Stomach (tissue), 9 donors: ENCODE measurements around the gene FFAR4. TPM values are rescaled to one million over a fixed set of nuclear protein-coding genes. Genes with fewer than 3 reads are reported as not detected.
A peak's percentile ranks its signal among the peaks of the same experiment; 100 is the strongest.

Experiments
- DNase-seq, 2 donors: peaks; one replicate each; pipeline versions ENCODE4 v3.0.0 to v3.0.0-alpha.2; 2013 to 2019
- H3K27ac ChIP-seq, 5 donors: fragments of 200-600 bp in 4 of 5; sonication (generic) in 4 of 5; one replicate each; pipeline ENCODE4 v1.5.1; 2013 to 2019; ENCODE audit warnings: mild to moderate bottlenecking in 1 of 5, moderate library complexity in 1 of 5
- H3K27me3 ChIP-seq, 3 donors: fragments of 200-600 bp; sonication (generic); one replicate each; pipeline ENCODE4 v1.5.1; 2017 to 2019; ENCODE audit warnings: mixed run types in 1 of 3
- H3K36me3 ChIP-seq, 4 donors: fragments of 200-600 bp; sonication (generic); 1 replicate in 3 of 4; 2 replicates in 1 of 4; pipeline ENCODE4 v1.5.1; 2016 to 2019
- H3K4me1 ChIP-seq, 4 donors: fragments of 200-600 bp; sonication (generic); one replicate each; pipeline ENCODE4 v1.5.1; 2016 to 2019
- H3K4me3 ChIP-seq, 4 donors: fragments of 200-600 bp; sonication (generic) in 3 of 4; one replicate each; pipeline ENCODE4 v1.5.1; 2016 to 2019; ENCODE audit warnings: mild to moderate bottlenecking in 1 of 4
- H3K9me3 ChIP-seq, 4 donors: fragments of 200-600 bp; sonication (generic); one replicate each; pipeline ENCODE4 v1.5.1; 2016 to 2019
- CTCF ChIP-seq, 7 experiments: fragments of 450-650 bp in 4 of 7; fragments of 200-600 bp in 3 of 7; sonication (generic) in 3 of 7; IDR thresholded peaks; one replicate each; pipeline ENCODE4 v1.5.1; 2016 to 2019; ENCODE audit warnings: antibody characterized with exemption in 7 of 7, control low read depth in 2 of 7, mild to moderate bottlenecking in 1 of 7
- EP300 ChIP-seq: sonication (generic); formaldehyde crosslinking; IDR thresholded peaks from one replicate; pipeline ENCODE4 v1.6.1; 2017; ENCODE audit warnings: antibody characterized with exemption
- POLR2A ChIP-seq, 4 donors: fragments of 450-650 bp; IDR thresholded peaks; one replicate each; pipeline ENCODE4 v1.6.1; 2016; ENCODE audit warnings: antibody characterized with exemption in 4 of 4, control low read depth in 2 of 4, mild to moderate bottlenecking in 1 of 4, moderate library complexity in 1 of 4
- POLR2AphosphoS5 ChIP-seq, 3 donors: sonication (generic); formaldehyde crosslinking; IDR thresholded peaks; one replicate each; pipeline ENCODE4 v1.6.1; 2016; ENCODE audit warnings: antibody characterized with exemption in 3 of 3
- WGBS, 5 donors: extraction: QIAGEN DNeasy Blood & Tissue Kit in 3 of 5; methylation state at CpG; one replicate each; pipeline versions ENCODE4 v1.1.5 to v1.1.7; 2013 to 2018; 5-methylcytosine and 5-hydroxymethylcytosine counted together
- intact Hi-C: fragments of 100-400 bp; cut with DNase I; formaldehyde crosslinking; loops from one replicate; pipeline ENCODE4 v1.15.1; 2023; ENCODE audit warnings: low total_unique reads
- polyA plus RNA-seq, 3 donors: library from polyadenylated mRNA; stranded (reverse); fragments of 200-250 nt; gene quantifications; one replicate each; pipeline ENCODE4 v1.2.3, GENCODE V29; 2013
- total RNA-seq, 5 donors: library from RNA; depleted of rRNA; stranded (reverse); fragments of >200 nt; gene quantifications; one replicate each; pipeline versions ENCODE4 v1.1.0 to v1.2.3, GENCODE V29; 2014 to 2016
- donor health status: healthy with polysubstance abuse.
- donor health status: Bipolar disorder and iron deficiency.
- donor health status: healthy.

Gene FFAR4
- total and polyA plus RNA-seq, 8 donors = 0.08 to 2.0 (median 0.96) TPM; not detected in 4

GRCh38 chr10:93565446-93565845, 1.0 kb upstream of the FFAR4 start:
- TF ChIP-seq POLR2A (IDR thresholded peaks at IDR 0.05) (no peak), POLR2AphosphoS5 (IDR thresholded peaks at IDR 0.05) (no peak), CTCF (IDR thresholded peaks at IDR 0.05) (no peak), EP300 (no peak)
- H3K36me3 ChIP-seq = no peaks in the 10 kb centered on the region
- H3K27me3 ChIP-seq = peaks cover 13 to 61% (median 28%) of the 10 kb centered on the region in 3 donors
- intact Hi-C loops = no loop called here
- no peaks in the 10 kb centered on the region for H3K9me3 ChIP-seq
- no peak overlapping the region for H3K27ac ChIP-seq
- 63 to 76% (median 65%) methylated on average over 3 of the region's 3 CpGs for WGBS, 5 donors
- no peak for DNase-seq
- H3K4me1 ChIP-seq = peaks cover 8 to 23% (median 17%) of the 10 kb centered on the region in 4 donors
- H3K4me3 ChIP-seq = no peak overlapping the region

- Histone ChIP-seq H3K36me3 (no peaks in the 10 kb centered on the region), H3K9me3 (no peaks in the 10 kb centered on the region), H3K4me1 (peaks cover 8 to 29% (median 17%) of the 10 kb centered on the region in 4 donors), H3K27ac (no peak overlapping the region), H3K4me3 (peak overlapping the region; percentile 26 to 49 (median 32)), H3K27me3 (peaks cover 13 to 71% (median 28%) of the 10 kb centered on the region in 3 donors)
- WGBS, 5 donors = 16 to 21% (median 19%) methylated on average over 28 to 33 of the region's 33 CpGs
- no peak for TF ChIP-seq POLR2AphosphoS5 (IDR thresholded peaks at IDR 0.05)
- no peak for TF ChIP-seq POLR2A (IDR thresholded peaks at IDR 0.05)
- TF ChIP-seq EP300 = no peak
- no peak for TF ChIP-seq CTCF (IDR thresholded peaks at IDR 0.05)
- DNase-seq = no peak
- intact Hi-C loops = no loop called here
These were observed 1.0 kb downstream of the FFAR4 start for GRCh38 chr10:93567277-93568104.

- WGBS, 5 donors = 9 to 18% (median 16%) methylated on average over 18 to 21 of the region's 21 CpGs
- intact Hi-C loops = no loop called here
- Histone ChIP-seq H3K4me1 (peaks cover 10 to 35% (median 21%) of the 10 kb centered on the region in 4 donors), H3K36me3 (no peaks in the 10 kb centered on the region), H3K4me3 (peak overlapping the region in 2 of 4 donors; percentile 2 to 49), H3K27ac (no peak overlapping the region), H3K27me3 (peaks cover 13 to 74% (median 28%) of the 10 kb centered on the region in 3 donors), H3K9me3 (no peaks in the 10 kb centered on the region)
- peak in 1 of 2 donors; percentile 22 for DNase-seq
- no peak for TF ChIP-seq POLR2AphosphoS5 (IDR thresholded peaks at IDR 0.05)
- TF ChIP-seq EP300 = no peak
- TF ChIP-seq CTCF (IDR thresholded peaks at IDR 0.05) = no peak
- no peak for TF ChIP-seq POLR2A (IDR thresholded peaks at IDR 0.05)
These were observed 1.6 kb downstream of the FFAR4 start for GRCh38 chr10:93568105-93568390.

GRCh38 chr10:93570383-93570782, 3.9 kb downstream of the FFAR4 start:
- Histone ChIP-seq H3K4me1 (peaks cover 13 to 49% (median 26%) of the 10 kb centered on the region in 4 donors), H3K27me3 (peaks cover 13 to 68% (median 26%) of the 10 kb centered on the region in 3 donors), H3K36me3 (no peaks in the 10 kb centered on the region), H3K4me3 (no peak overlapping the region), H3K9me3 (no peaks in the 10 kb centered on the region), H3K27ac (no peak overlapping the region)
- no peak for DNase-seq
- intact Hi-C loops = no loop called here
- no peak for TF ChIP-seq CTCF (IDR thresholded peaks at IDR 0.05)
- TF ChIP-seq POLR2A (IDR thresholded peaks at IDR 0.05) = no peak
- TF ChIP-seq POLR2AphosphoS5 (IDR thresholded peaks at IDR 0.05) = no peak
- TF ChIP-seq EP300 = no peak
- WGBS, 5 donors = 43 to 72% (median 60%) methylated on average over 3 of the region's 3 CpGs
